Measurements from ENCODE around the gene MOCS1.

DNA sequence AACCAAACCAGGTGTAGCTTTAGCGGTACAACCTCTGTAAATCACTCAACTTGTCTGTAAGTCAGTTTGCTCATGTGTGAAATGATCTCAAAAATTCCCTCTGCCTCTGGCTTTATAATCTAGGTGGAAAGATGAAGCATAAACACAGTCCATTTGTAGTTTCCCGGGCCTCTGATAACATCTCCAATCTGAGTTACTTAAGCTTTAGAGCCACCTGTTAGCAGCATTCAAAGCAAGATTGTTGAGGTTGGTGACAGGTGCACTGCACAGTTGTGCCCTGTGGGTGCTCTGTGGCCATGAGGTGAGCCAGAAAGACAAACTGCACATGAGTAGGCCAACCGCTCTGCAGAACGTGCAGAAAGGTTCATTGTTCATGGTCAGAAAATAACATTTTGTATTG lies 53.7 kb downstream of the MOCS1 start:
- TF ChIP-seq, protein P1, sequence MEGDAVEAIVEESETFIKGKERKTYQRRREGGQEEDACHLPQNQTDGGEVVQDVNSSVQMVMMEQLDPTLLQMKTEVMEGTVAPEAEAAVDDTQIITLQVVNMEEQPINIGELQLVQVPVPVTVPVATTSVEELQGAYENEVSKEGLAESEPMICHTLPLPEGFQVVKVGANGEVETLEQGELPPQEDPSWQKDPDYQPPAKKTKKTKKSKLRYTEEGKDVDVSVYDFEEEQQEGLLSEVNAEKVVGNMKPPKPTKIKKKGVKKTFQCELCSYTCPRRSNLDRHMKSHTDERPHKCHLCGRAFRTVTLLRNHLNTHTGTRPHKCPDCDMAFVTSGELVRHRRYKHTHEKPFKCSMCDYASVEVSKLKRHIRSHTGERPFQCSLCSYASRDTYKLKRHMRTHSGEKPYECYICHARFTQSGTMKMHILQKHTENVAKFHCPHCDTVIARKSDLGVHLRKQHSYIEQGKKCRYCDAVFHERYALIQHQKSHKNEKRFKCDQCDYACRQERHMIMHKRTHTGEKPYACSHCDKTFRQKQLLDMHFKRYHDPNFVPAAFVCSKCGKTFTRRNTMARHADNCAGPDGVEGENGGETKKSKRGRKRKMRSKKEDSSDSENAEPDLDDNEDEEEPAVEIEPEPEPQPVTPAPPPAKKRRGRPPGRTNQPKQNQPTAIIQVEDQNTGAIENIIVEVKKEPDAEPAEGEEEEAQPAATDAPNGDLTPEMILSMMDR (IDR thresholded peaks at IDR 0.05; ENCODE audit: low read depth, low read length, missing input control), result no peak
- TF ChIP-seq FOXA1 (IDR thresholded peaks at IDR 0.05) (no peak), RXRA (IDR thresholded peaks at IDR 0.05) (no peak), GABPA (IDR thresholded peaks at IDR 0.05 in 1 of 2, conservative IDR thresholded peaks at IDR 0.05 in 1 of 2) (no peak), RAD21 (IDR thresholded peaks at IDR 0.05) (no peak), YY1 (IDR thresholded peaks at IDR 0.05) (no peak), SP1 (IDR thresholded peaks at IDR 0.05) (no peak)

Measured in liver (tissue), 3 donors.